ENCODE measurements around the gene CACNA1C.

DNA sequence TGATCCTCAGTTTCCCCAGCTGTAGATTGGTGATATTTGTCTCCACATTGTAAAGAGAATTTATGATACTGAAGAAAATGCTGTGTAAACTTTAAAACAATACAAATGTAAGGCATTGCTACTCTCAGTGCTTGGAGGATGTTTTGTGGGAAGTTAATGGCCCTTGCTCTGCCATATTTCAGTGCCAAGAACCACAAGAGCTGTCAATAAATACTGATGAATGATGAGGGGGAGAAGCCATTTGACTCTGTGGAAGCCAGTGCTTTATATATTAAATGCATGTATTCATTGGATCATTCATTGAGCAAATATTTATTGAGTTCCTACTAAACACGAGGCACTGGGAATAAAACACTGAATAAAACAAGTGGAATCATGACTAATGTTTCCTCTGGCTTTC is 30.8 kb downstream of the CACNA1C start:
- TF ChIP-seq, protein P1, sequence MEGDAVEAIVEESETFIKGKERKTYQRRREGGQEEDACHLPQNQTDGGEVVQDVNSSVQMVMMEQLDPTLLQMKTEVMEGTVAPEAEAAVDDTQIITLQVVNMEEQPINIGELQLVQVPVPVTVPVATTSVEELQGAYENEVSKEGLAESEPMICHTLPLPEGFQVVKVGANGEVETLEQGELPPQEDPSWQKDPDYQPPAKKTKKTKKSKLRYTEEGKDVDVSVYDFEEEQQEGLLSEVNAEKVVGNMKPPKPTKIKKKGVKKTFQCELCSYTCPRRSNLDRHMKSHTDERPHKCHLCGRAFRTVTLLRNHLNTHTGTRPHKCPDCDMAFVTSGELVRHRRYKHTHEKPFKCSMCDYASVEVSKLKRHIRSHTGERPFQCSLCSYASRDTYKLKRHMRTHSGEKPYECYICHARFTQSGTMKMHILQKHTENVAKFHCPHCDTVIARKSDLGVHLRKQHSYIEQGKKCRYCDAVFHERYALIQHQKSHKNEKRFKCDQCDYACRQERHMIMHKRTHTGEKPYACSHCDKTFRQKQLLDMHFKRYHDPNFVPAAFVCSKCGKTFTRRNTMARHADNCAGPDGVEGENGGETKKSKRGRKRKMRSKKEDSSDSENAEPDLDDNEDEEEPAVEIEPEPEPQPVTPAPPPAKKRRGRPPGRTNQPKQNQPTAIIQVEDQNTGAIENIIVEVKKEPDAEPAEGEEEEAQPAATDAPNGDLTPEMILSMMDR (IDR thresholded peaks at IDR 0.05), result no peak
- TF ChIP-seq POLR2A (IDR thresholded peaks at IDR 0.05) (no peak), EP300 (IDR thresholded peaks at IDR 0.05) (no peak)

All from tibial nerve (tissue), 4 donors.